Endothelial cell of hepatic sinusoid (primary cell): ENCODE measurements around the gene MAG.

Experiments
- in situ Hi-C: cut with HindIII; loops from 2 replicates; pipeline ENCODE4 v1.10.0; 2017; ENCODE audit warnings: low sequenced_read_pairs

The MAG gene

GRCh38 chr19:35337097-35337983 lies 45.4 kb downstream of the MAG start:
- in situ Hi-C loops: no loop called here

- in situ Hi-C loops: no loop called here
These were observed 46.0 kb downstream of the MAG start for GRCh38 chr19:35337984-35338296.

- in situ Hi-C loops: no loop called here
These were observed 48.5 kb downstream of the MAG start for GRCh38 chr19:35340431-35340830.

GRCh38 chr19:35341006-35341405 lies 49.0 kb downstream of the MAG start:
- in situ Hi-C loops: no loop called here

GRCh38 chr19:35341565-35342225 lies 49.7 kb downstream of the MAG start:
- in situ Hi-C loops: no loop called here

GRCh38 chr19:35342430-35342829 lies 50.5 kb downstream of the MAG start:
- in situ Hi-C loops: no loop called here

- in situ Hi-C loops: no loop called here
These were observed 52.6 kb downstream of the MAG start for GRCh38 chr19:35344511-35345031.

GRCh38 chr19:35345671-35346111 lies 53.7 kb downstream of the MAG start:
- in situ Hi-C loops: no loop called here

GRCh38 chr19:35346193-35347052 lies 54.5 kb downstream of the MAG start:
- in situ Hi-C loops: no loop called here

- in situ Hi-C loops: no loop called here
These were observed 55.4 kb downstream of the MAG start, which contains the start of gene FFAR1 for GRCh38 chr19:35347171-35347929. TSS of gene FFAR1 (plus strand) at chr19:35347902. CDS start at chr19:35351552, 3,650 bp downstream.

- in situ Hi-C loops: no loop called here
These were observed 56.0 kb downstream of the MAG start for GRCh38 chr19:35347930-35348298.

GRCh38 chr19:35348911-35349611 lies 57.1 kb downstream of the MAG start:
- in situ Hi-C loops: no loop called here

- in situ Hi-C loops: loop anchor here (5.0 kb wide), 5 partner anchors 42 to 137 kb away; partner anchors contain the start of gene HAMP
These were observed 57.9 kb downstream of the MAG start for GRCh38 chr19:35349614-35350521.

GRCh38 chr19:35350591-35350990 lies 58.6 kb downstream of the MAG start:
- in situ Hi-C loops: loop anchor here (5.0 kb wide), 5 partner anchors 42 to 137 kb away; partner anchors contain the start of gene HAMP

- in situ Hi-C loops: loop anchor here (5.0 kb wide), 5 partner anchors 41 to 136 kb away; partner anchors contain the start of gene HAMP
These were observed 59.6 kb downstream of the MAG start for GRCh38 chr19:35351411-35352176.

GRCh38 chr19:35352177-35352447 lies 60.2 kb downstream of the MAG start:
- in situ Hi-C loops: loop anchor here (5.0 kb wide), 5 partner anchors 40 to 135 kb away; partner anchors contain the start of gene HAMP

- in situ Hi-C loops: loop anchor here (5.0 kb wide), 5 partner anchors 40 to 135 kb away; partner anchors contain the start of gene HAMP
These were observed 60.7 kb downstream of the MAG start for GRCh38 chr19:35352448-35353304.
